K562 treated with DMSO at 1 percent for 48 hours (cell line): Measurements from ENCODE around the gene OR1F1. TPM values are rescaled to one million over a fixed set of nuclear protein-coding genes. Genes with fewer than 3 reads are reported as not detected.

Source experiments
- total RNA-seq: library from RNA; unstranded; fragments of 300-600 nt; gene quantifications from 2 replicates; pipeline ENCODE4 v1.2.3, GENCODE V29; 2022; ENCODE audit warnings: low replicate concordance; ENCODE audit errors: extremely low read depth

The OR1F1 gene
- total RNA-seq = not detected in 2 replicates

DNA sequence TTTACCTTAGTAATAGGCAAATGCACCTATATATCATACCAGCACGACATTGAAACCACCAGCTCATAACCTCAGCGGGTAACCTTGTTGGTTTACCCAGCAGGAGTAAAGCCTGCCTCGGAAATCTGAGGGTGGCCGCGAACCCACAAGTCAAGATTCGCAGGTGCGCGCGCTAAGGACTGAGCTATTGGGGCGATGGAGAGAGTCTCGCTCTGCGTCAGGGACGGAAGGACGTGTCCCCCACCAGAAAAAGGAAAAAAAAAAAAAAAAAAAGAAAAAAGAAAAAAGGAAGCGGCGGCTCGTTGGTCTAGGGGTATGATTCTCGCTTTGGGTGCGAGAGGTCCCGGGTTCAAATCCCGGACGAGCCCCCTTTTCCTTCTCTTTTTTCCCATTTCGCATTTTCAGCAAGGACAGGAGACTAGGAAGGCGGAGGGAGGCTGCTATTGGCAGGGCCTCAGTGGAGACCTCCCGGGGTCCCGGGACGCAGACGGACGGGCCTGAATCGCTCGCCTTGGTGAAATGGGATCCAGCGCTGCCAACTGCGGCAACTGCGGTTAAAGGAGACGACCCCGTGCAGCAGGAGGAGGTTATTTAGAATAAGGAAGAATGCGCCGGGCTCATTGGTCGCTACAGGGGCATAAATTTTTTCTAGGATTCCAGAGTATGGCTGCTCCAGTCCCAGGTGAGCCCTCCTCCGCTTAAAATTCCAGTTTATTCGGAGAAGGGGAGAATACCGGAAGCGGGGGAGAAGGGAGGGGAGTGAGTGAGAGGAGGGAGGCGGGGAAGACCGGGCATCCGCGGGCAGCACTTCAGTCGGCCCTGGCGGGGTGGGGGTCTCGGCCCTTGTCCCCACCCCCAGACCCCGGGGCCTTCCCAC lies at the start of gene OR1F1:
TSS of gene OR1F1 (plus strand) at position 407 of the 877 bp plus-strand sequence.

DNA sequence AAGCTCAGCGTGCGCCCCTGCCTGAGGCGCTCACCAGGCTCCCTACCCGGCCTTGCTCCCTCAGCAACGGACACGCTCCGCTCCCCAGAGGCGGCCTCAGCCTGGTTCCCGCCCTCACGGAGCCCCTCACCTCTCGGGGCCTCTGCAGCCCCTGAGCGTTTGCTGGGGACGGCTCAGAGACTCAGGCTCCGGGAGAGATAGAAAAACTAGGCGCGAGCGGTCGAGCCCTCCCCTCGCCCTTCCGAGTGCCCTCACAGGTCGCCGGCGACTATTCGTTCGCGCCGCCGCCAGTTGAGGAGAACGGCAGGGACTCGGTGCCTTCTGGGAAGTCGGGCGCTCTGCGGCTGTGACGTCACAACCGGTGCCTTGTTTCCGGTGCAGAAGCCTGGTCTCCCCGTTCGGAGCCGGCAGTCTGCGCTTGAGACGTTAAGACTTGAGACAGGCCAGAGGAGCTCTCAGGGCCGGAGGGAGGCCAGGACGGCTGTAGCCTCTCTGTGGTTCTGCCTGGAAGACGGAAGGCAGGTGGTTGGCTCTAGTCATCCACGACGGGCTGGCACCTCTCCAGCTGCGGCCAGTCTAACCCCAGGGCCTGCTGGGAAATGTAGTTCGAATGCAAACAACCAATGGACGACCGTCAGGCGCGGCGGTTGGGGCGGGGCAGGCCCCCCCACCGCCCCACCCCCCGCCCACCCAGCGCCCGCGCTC lies 47.0 kb downstream of the OR1F1 start, which contains the start of gene ZNF200:
TSS of gene ZNF200 (minus strand) at position 302 of the 705 bp plus-strand sequence. CDS start 1,403 bp downstream, outside the sequence.

Other genes starting within 250 kb of the OR1F1 start
- not detected in 2 replicates for gene KREMEN2, start 223.9 kb upstream of the OR1F1 start, total RNA-seq
- gene PAQR4, start 218.9 kb upstream of the OR1F1 start, total RNA-seq = not detected in 2 replicates
- not detected in 2 replicates for gene PKMYT1, start 207.8 kb upstream of the OR1F1 start, total RNA-seq
- not detected in 2 replicates for gene CLDN9, start 175.3 kb upstream of the OR1F1 start, total RNA-seq
- gene CLDN6, start 170.0 kb upstream of the OR1F1 start, total RNA-seq = not detected in 2 replicates
- not detected in 2 replicates for gene TNFRSF12A, start 167.8 kb upstream of the OR1F1 start, total RNA-seq
- gene HCFC1R1, start 164.3 kb upstream of the OR1F1 start, total RNA-seq = not detected in 2 replicates
- not detected in 2 replicates for gene THOC6, start 164.2 kb upstream of the OR1F1 start, total RNA-seq
- gene BICDL2, start 151.3 kb upstream of the OR1F1 start, total RNA-seq = not detected in 2 replicates
- gene MMP25, start 141.6 kb upstream of the OR1F1 start, total RNA-seq = not detected in 2 replicates
- gene IL32, start 122.6 kb upstream of the OR1F1 start, total RNA-seq = not detected in 2 replicates
- gene ZSCAN10, start 88.9 kb upstream of the OR1F1 start, total RNA-seq = not detected in 2 replicates
- gene ZNF205, start 75.6 kb upstream of the OR1F1 start, total RNA-seq = not detected in 2 replicates
- gene ZNF213, start 53.2 kb upstream of the OR1F1 start, total RNA-seq = not detected in 2 replicates
- gene ZNF200, start 47.0 kb downstream of the OR1F1 start, total RNA-seq = not detected in 2 replicates
- not detected in 2 replicates for gene MEFV, start 68.4 kb downstream of the OR1F1 start, total RNA-seq
- not detected in 2 replicates for gene ZNF263, start 95.3 kb downstream of the OR1F1 start, total RNA-seq
- not detected in 2 replicates for gene TIGD7, start 117.2 kb downstream of the OR1F1 start, total RNA-seq
- gene ZNF75A, start 117.3 kb downstream of the OR1F1 start, total RNA-seq = not detected in 2 replicates
- not detected in 2 replicates for gene OR2C1, start 167.7 kb downstream of the OR1F1 start, total RNA-seq
- not detected in 2 replicates for gene ZSCAN32, start 212.8 kb downstream of the OR1F1 start, total RNA-seq
- gene ZNF174, start 213.0 kb downstream of the OR1F1 start, total RNA-seq = not detected in 2 replicates